IMR-90 (cell line): ENCODE results near the gene SAMM50. TPM values are rescaled to one million over a fixed set of nuclear protein-coding genes. Genes with fewer than 3 reads are reported as not detected.

Experiments
- ATAC-seq: fragments of 200-7000 bp; cut with Tn5 transposase; 2 replicates; pipeline ENCODE4 v1.9.1; 2020; ENCODE audit warnings: low read depth, mild to moderate bottlenecking, moderate library complexity
- BruUV-seq: library from RNA; stranded (reverse); fragments of 400-500 nt; replicated peaks from 2 replicates; lab custom pipeline; 2021; lab: Mats Ljungman, UMichigan
- CTCF ChIA-PET: fragments of 300-600 bp; formaldehyde crosslinking; extraction: SDS; loops from one replicate; lab custom pipeline; 2021; ENCODE audit warnings: antibody characterized with exemption; lab: Yijun Ruan, JAX
- POLR2A ChIA-PET: fragments of 300-600 bp; sonication (Branson Sonifier 250); formaldehyde crosslinking; loops from one replicate; lab custom pipeline; 2022; ENCODE audit warnings: antibody characterized with exemption; ENCODE audit not compliant: unreplicated experiment; lab: Charles Lee
- DNase-seq: peaks from one replicate; pipeline ENCODE4 v3.0.0; 2013
- H2AFZ ChIP-seq: replicated peaks from 2 replicates; pipeline ENCODE3; 2013; ENCODE audit warnings: low read length, mild to moderate bottlenecking; ENCODE audit not compliant: poor library complexity
- H2AK5ac ChIP-seq: 2 replicates; pipeline ENCODE4 v1.6.1; 2013; ENCODE audit warnings: low read depth, low read length, inconsistent platforms
- H2AK9ac ChIP-seq: replicated peaks from 2 replicates; pipeline ENCODE3; 2013; ENCODE audit warnings: mild to moderate bottlenecking, low read depth, low read length, moderate library complexity; ENCODE audit not compliant: poor library complexity
- H2BK120ac ChIP-seq: 2 replicates; pipeline ENCODE4 v1.6.1; 2013; ENCODE audit warnings: low read depth, low read length, inconsistent platforms
- H2BK15ac ChIP-seq: 3 replicates; pipeline ENCODE4 v1.6.1; 2013; ENCODE audit warnings: low read depth, low read length, inconsistent platforms
- H2BK20ac ChIP-seq: 2 replicates; pipeline ENCODE4 v1.6.1; 2013; ENCODE audit warnings: low read depth, mild to moderate bottlenecking, inconsistent platforms, low read length, moderate library complexity
- H2BK5ac ChIP-seq: 2 replicates; pipeline ENCODE4 v1.6.1; 2013; ENCODE audit warnings: mild to moderate bottlenecking, low read depth, low read length, inconsistent platforms; ENCODE audit not compliant: poor library complexity, severe bottlenecking
- H3K14ac ChIP-seq: replicated peaks from 2 replicates; pipeline ENCODE4 v1.6.1; 2013; ENCODE audit warnings: low read depth, low read length, inconsistent platforms
- H3K18ac ChIP-seq: 2 replicates; pipeline ENCODE4 v1.6.1; 2013; ENCODE audit warnings: low read depth, low read length, control low read depth
- H3K23ac ChIP-seq: 2 replicates; pipeline ENCODE4 v1.6.1; 2013; ENCODE audit warnings: low read depth, low read length, inconsistent platforms
- H3K27ac ChIP-seq: 2 replicates; pipeline ENCODE4 v1.5.1; 2013; ENCODE audit warnings: mild to moderate bottlenecking, control low read depth, low read length; ENCODE audit not compliant: insufficient read depth
- H3K27me3 ChIP-seq: 2 replicates; pipeline ENCODE4 v1.6.1; 2013; ENCODE audit warnings: low read length; ENCODE audit not compliant: control insufficient read depth, insufficient read depth
- H3K36me3 ChIP-seq: 2 replicates; pipeline ENCODE4 v1.6.1; 2013; ENCODE audit warnings: low read length, mixed read lengths; ENCODE audit not compliant: control insufficient read depth, insufficient read depth
- H3K4ac ChIP-seq: 2 replicates; pipeline ENCODE4 v1.6.1; 2013; ENCODE audit warnings: low read depth, low read length, inconsistent platforms
- H3K4me1 ChIP-seq: 2 replicates; pipeline ENCODE4 v1.6.1; 2013; ENCODE audit warnings: low read length, mixed read lengths; ENCODE audit not compliant: control insufficient read depth, insufficient read depth
- H3K4me2 ChIP-seq: 2 replicates; pipeline ENCODE4 v1.6.1; 2013; ENCODE audit warnings: low read depth, mild to moderate bottlenecking, control low read depth, low read length, moderate library complexity
- H3K4me3 ChIP-seq: 2 replicates; pipeline ENCODE4 v1.5.1; 2013; ENCODE audit warnings: low read depth, mild to moderate bottlenecking, control low read depth, low read length, moderate library complexity; ENCODE audit not compliant: insufficient read depth
- H3K56ac ChIP-seq: 2 replicates; pipeline ENCODE4 v1.6.1; 2013; ENCODE audit warnings: low read length, inconsistent platforms; ENCODE audit not compliant: insufficient read depth; ENCODE audit errors: extremely low read depth
- H3K79me1 ChIP-seq, 2 experiments: 2 replicates each; pipeline ENCODE4 v1.6.1; 2013; ENCODE audit warnings: low read length in 2 of 2, inconsistent platforms in 1 of 2, low read depth in 1 of 2
- H3K9ac ChIP-seq: 2 replicates; pipeline ENCODE4 v1.6.1; 2013; ENCODE audit warnings: low read depth, low read length, control low read depth
- H3K9me1 ChIP-seq: 2 replicates; pipeline ENCODE4 v1.6.1; 2013; ENCODE audit warnings: low read length, inconsistent platforms; ENCODE audit not compliant: insufficient read depth
- H3K9me3 ChIP-seq: 2 replicates; pipeline ENCODE4 v1.6.1; 2013; ENCODE audit warnings: low read length; ENCODE audit not compliant: control insufficient read depth, insufficient read depth
- H4K20me1 ChIP-seq: 2 replicates; pipeline ENCODE4 v1.6.1; 2013; ENCODE audit warnings: low read length, inconsistent platforms; ENCODE audit not compliant: insufficient read depth
- H4K5ac ChIP-seq: 2 replicates; pipeline ENCODE4 v1.6.1; 2013; ENCODE audit warnings: mild to moderate bottlenecking, low read depth, low read length, control low read depth
- H4K8ac ChIP-seq, 2 experiments: 2 replicates each; pipeline ENCODE4 v1.6.1; 2013; ENCODE audit warnings: low read depth in 2 of 2, low read length in 2 of 2, control low read depth in 1 of 2, inconsistent platforms in 1 of 2
- H4K91ac ChIP-seq: 2 replicates; pipeline ENCODE4 v1.6.1; 2013; ENCODE audit warnings: low read depth, low read length, inconsistent platforms; ENCODE audit not compliant: insufficient read depth
- CEBPB ChIP-seq: IDR thresholded peaks from 2 replicates; pipeline ENCODE4 v1.6.1; 2012; ENCODE audit warnings: low read depth, low read length, improper control_type of control experiment
- MAZ ChIP-seq: IDR thresholded peaks from 2 replicates; pipeline ENCODE4 v1.6.1; 2012; ENCODE audit warnings: low read depth, mild to moderate bottlenecking, low read length, improper control_type of control experiment, moderate library complexity, borderline replicate concordance
- MXI1 ChIP-seq: IDR thresholded peaks from 2 replicates; pipeline ENCODE4 v1.6.1; 2012; ENCODE audit warnings: low read depth, mild to moderate bottlenecking, low read length, moderate library complexity, borderline replicate concordance
- NFE2L2 ChIP-seq: fragments of 150-350 bp; IDR thresholded peaks from 2 replicates; pipeline ENCODE4 v1.6.1; 2016; ENCODE audit warnings: low read depth, mild to moderate bottlenecking, low read length
- POLR2A ChIP-seq: IDR thresholded peaks from 2 replicates; pipeline ENCODE4 v1.6.1; 2012; ENCODE audit warnings: mild to moderate bottlenecking, low read depth, low read length
- RFX5 ChIP-seq: IDR thresholded peaks from 2 replicates; pipeline ENCODE4 v1.8.0; 2012; ENCODE audit warnings: low read depth, mild to moderate bottlenecking, low read length, moderate library complexity
- WGBS, 2 experiments: methylation state at CpG; one replicate each; pipeline versions ENCODE4 v1.1.5 to v1.1.7; 2013; ENCODE audit warnings: missing lambda C conversion rate in 2 of 2; ENCODE audit not compliant: insufficient read length in 1 of 2; ENCODE audit errors: extremely low coverage in 2 of 2; 5-methylcytosine and 5-hydroxymethylcytosine counted together
- dilution Hi-C: fragments of 300-500 bp; cut with HindIII; formaldehyde crosslinking; loops from one replicate; pipeline ENCODE4 v1.14.3; 2018; ENCODE audit warnings: low sequenced_read_pairs; ENCODE audit not compliant: unreplicated experiment
- in situ Hi-C: fragments of 300-500 bp; cut with MboI; formaldehyde crosslinking; loops from 3 replicates; pipeline ENCODE4 v1.14.3; 2019; ENCODE audit warnings: low sequenced_read_pairs, inconsistent platforms, mixed read lengths
- intact Hi-C: fragments of 100-400 bp; cut with micrococcal nuclease; formaldehyde crosslinking; loops from 2 replicates; pipeline ENCODE4 v1.10.0; 2022
- polyA plus RNA-seq, 3 experiments: library from polyadenylated mRNA; depleted of rRNA; stranded (reverse); fragments of >200 nt; gene quantifications; 2 replicates each; pipeline ENCODE4 v1.2.3, GENCODE V29; 2012; ENCODE audit warnings: low replicate concordance in 1 of 3
- total RNA-seq: library from RNA; depleted of rRNA; stranded (reverse); fragments of >200 nt; gene quantifications from 2 replicates; pipeline ENCODE4 v1.2.3, GENCODE V29; 2012

SAMM50 gene
- total and polyA plus RNA-seq, 2 of the 4 experiments (the other 2 are of a cell fraction), result 40.6 to 43.7 TPM

DNA sequence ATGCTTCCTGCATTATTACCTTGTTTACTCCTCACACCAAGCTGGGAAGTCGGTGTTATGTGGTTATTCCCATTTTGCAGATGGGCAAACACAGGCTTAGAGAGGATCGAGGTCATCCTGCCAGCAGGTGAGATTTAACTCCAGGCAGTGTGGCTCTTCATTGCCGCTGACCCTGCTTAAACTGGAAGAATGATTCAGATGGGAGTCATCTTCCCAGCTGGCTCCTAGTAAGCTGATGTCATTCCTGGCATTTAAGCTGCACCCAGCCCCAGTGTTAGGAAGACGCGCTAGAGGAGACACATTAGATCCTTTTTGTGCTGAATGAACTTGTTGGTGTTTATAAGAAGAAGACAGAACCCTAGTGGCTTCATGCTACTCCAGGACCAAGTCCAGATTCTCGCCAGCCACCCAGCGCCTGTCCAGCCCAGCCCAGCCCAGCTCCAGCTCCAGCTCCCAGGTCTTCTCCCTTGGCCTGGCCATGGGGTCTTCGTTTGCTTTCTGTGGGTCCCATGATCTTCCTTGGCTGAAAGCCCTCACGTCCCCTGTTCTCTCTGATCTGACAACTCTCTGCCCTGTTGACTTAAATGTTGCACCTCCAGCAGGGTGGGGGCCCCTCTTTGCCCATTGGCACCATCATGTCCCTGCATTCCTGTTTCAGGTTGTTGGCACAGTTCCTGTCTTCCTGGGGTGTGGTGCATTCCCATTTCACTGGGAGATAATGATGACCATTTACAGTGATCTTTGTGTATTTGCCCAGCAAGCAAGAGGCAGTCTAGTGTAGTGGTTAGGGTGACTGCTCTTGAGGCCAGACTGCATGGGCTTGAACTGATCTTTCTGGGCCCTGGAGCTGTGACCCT lies 82.5 kb downstream of the SAMM50 start (continued):
- TF ChIP-seq NFE2L2 (no peak; the same call in 1 of the 2 replicates), POLR2A (no peak), MXI1 (no peak), CEBPB (no peak)

DNA sequence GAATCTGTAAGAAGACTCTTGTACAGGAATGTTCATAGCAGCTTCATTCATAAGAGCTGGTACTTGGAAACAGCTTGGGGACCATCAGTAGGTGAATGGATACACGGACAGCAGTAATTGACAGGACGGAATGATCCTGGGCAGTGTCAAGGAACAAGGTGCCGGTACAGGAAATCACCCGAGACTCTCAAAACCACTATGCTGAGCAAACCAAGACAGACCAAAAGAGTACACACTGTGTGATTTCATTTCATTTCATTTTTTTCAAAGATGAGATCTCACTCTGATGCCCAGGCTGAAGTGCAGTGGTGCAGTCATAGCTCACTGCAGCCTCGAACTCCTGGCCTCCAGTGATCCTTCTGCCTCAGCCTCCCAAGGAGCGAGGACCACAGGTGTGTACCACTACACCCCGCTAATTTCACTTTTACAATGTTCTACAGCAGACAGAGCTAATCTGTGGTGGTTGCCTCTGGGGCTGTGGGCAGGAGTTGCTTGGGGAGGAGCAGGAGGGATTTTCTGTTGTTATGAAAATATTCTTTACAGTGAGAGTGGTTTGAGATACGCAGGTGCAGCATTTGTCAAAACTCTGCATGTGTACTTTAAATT lies 84.4 kb downstream of the SAMM50 start:
- no TSS peak for BruUV-seq
- Histone ChIP-seq H3K27me3 (no peaks in the 10 kb centered on the region), H3K9me3 (no peaks in the 10 kb centered on the region), H2AK5ac (0 out of 2 replicates have a peak overlapping the region, but pooled peaks have one; percentile 43), H4K91ac (no peak overlapping the region; the same call in 1 of the 2 replicates), H3K4me3 (no peak overlapping the region), H2AFZ (no peak overlapping the region), H3K56ac (no peak overlapping the region), H2BK5ac (no peak overlapping the region), H2BK20ac (no peak overlapping the region), H2BK15ac (no peak overlapping the region), H3K27ac (no peak overlapping the region), H3K9me1 (peaks cover 10% of the 10 kb centered on the region), H4K8ac (no peak overlapping the region), H3K9ac (no peak overlapping the region), H4K20me1 (peaks cover 11% of the 10 kb centered on the region; the same call in 1 of the 2 replicates), H2AK9ac (no peak overlapping the region), H3K4ac (no peak overlapping the region), H3K36me3 (no peaks in the 10 kb centered on the region), H3K14ac (no peak overlapping the region), H3K23ac (no peak overlapping the region), H3K4me1 (peaks cover 7% of the 10 kb centered on the region), H2BK120ac (no peak overlapping the region), H3K18ac (no peak overlapping the region), H3K79me1 (peaks cover 14 to 35% of the 10 kb centered on the region in 2 experiments; a peak in 3 of 4 replicates), H4K5ac (no peak overlapping the region), H3K4me2 (no peak overlapping the region)
- ChIA-PET POLR2A (no interaction called here), CTCF (interaction anchor here (0.7 kb wide), 1 partner anchor 227 kb away, joined by 4 read pairs; no protein-coding TSS in a partner anchor)
- ATAC-seq (no peak), DNase-seq (no peak)
- TF ChIP-seq CEBPB, result no peak
- TF ChIP-seq RFX5, result no peak
- TF ChIP-seq MAZ, result no peak
- dilution Hi-C loops (no loop called here), intact Hi-C loops (no loop called here), in situ Hi-C loops (no loop called here)
- 100% methylated on average over 1 of the region's 8 CpGs; no CpG with 5 or more reads in 1 of the 2 experiments for WGBS, 2 experiments
